ENCODE results near the gene LMO7.

GRCh38 chr13:75873494-75873893, 237.4 kb downstream of the LMO7 start:
- TF ChIP-seq CTCF (IDR thresholded peaks at IDR 0.05) (no peak), POLR2A (IDR thresholded peaks at IDR 0.05) (no peak)
